HG03558 (cell line): ENCODE measurements around the gene DEFB132.

ENCODE experiments used
- ATAC-seq: cut with Tn5 transposase; IDR thresholded peaks from one replicate; pipeline ENCODE4 v1.9.1; 2021; ENCODE audit warnings: moderate number of reproducible peaks; ENCODE audit not compliant: unreplicated experiment; ENCODE audit errors: extremely low read depth

Gene DEFB132

GRCh38 chr20:259981-260380, 2.5 kb downstream of the DEFB132 start:
- ATAC-seq = no peak

GRCh38 chr20:263701-264100, 6.2 kb downstream of the DEFB132 start:
- ATAC-seq = no peak

GRCh38 chr20:266596-267562, 9.4 kb downstream of the DEFB132 start:
- peak; percentile 73 for ATAC-seq

GRCh38 chr20:270517-270916, 13.0 kb downstream of the DEFB132 start:
- no peak for ATAC-seq

GRCh38 chr20:271069-271468, 13.5 kb downstream of the DEFB132 start:
- ATAC-seq = no peak

- ATAC-seq = no peak
Observed at GRCh38 chr20:271528-271927, 14.0 kb downstream of the DEFB132 start.

- ATAC-seq = no peak
Observed at GRCh38 chr20:272718-273117, 15.2 kb downstream of the DEFB132 start.

GRCh38 chr20:273884-274283, 16.4 kb downstream of the DEFB132 start:
- no peak for ATAC-seq

GRCh38 chr20:275791-276190, 18.3 kb downstream of the DEFB132 start:
- ATAC-seq = no peak

- no peak for ATAC-seq
Observed at GRCh38 chr20:276620-277495, 19.3 kb downstream of the DEFB132 start.

GRCh38 chr20:277496-277781, 19.9 kb downstream of the DEFB132 start:
- no peak for ATAC-seq

GRCh38 chr20:278181-278580, 20.7 kb downstream of the DEFB132 start:
- ATAC-seq = no peak

GRCh38 chr20:278607-279571, 21.4 kb downstream of the DEFB132 start:
- ATAC-seq = no peak

GRCh38 chr20:284172-284571, 26.6 kb downstream of the DEFB132 start:
- no peak for ATAC-seq

GRCh38 chr20:286508-286907, 29.0 kb downstream of the DEFB132 start:
- ATAC-seq = no peak

GRCh38 chr20:288956-289692, 31.6 kb downstream of the DEFB132 start:
- ATAC-seq = no peak

- ATAC-seq = no peak
Observed at GRCh38 chr20:289693-290083, 32.2 kb downstream of the DEFB132 start.

GRCh38 chr20:290084-290831, 32.7 kb downstream of the DEFB132 start, which contains the start of gene C20orf96:
Gene C20orf96 (minus strand): TSS chr20:290750. CDS start chr20:290610, 140 bp downstream.
- ATAC-seq = no peak

- no peak for ATAC-seq
Observed at GRCh38 chr20:294602-295001, 37.1 kb downstream of the DEFB132 start.
